CD4-positive, alpha-beta T cell treated with Interleukin-15 for 1 hour (primary cell): ENCODE measurements around the gene MAP2K7.
"Not testable (repeated sequence)": the region's sequence is repeated elsewhere in the genome, so short reads cannot be mapped to it uniquely, and the experiment has no call there.

Experiments
- DNase-seq: peaks from one replicate; pipeline ENCODE4 v3.0.0-alpha.2; 2020

MAP2K7 gene

GRCh38 chr19:7932276-7932929, 28.7 kb downstream of the MAP2K7 start:
- no peak for DNase-seq

- no peak for DNase-seq
Observed at GRCh38 chr19:7932930-7933300, 29.2 kb downstream of the MAP2K7 start.

GRCh38 chr19:7933411-7933810, 29.7 kb downstream of the MAP2K7 start:
- no peak for DNase-seq

- no peak for DNase-seq
Observed at GRCh38 chr19:7933828-7934725, 30.4 kb downstream of the MAP2K7 start.

GRCh38 chr19:7934766-7935165, 31.1 kb downstream of the MAP2K7 start:
- no peak for DNase-seq

GRCh38 chr19:7940841-7941240, 37.2 kb downstream of the MAP2K7 start:
- DNase-seq = no peak

- no peak for DNase-seq
Observed at GRCh38 chr19:7941895-7942596, 38.4 kb downstream of the MAP2K7 start.

GRCh38 chr19:7942981-7943443, 39.3 kb downstream of the MAP2K7 start:
- DNase-seq = no peak

GRCh38 chr19:7943444-7944176, 39.9 kb downstream of the MAP2K7 start, which contains the start of gene TIMM44:
TSS of gene TIMM44 (minus strand) at chr19:7943666. CDS start at chr19:7943651, 15 bp downstream.
- DNase-seq = peak; percentile 99

GRCh38 chr19:7944177-7944761, 40.6 kb downstream of the MAP2K7 start:
- peak; percentile 85 for DNase-seq

GRCh38 chr19:7947939-7948338, 44.3 kb downstream of the MAP2K7 start:
- DNase-seq = no peak

GRCh38 chr19:7953060-7953459, 49.4 kb downstream of the MAP2K7 start:
- DNase-seq = no peak

- no peak for DNase-seq
Observed at GRCh38 chr19:7953576-7953975, 49.9 kb downstream of the MAP2K7 start.

- no peak for DNase-seq
Observed at GRCh38 chr19:7955696-7956095, 52.0 kb downstream of the MAP2K7 start.

- no peak for DNase-seq
Observed at GRCh38 chr19:7959211-7959610, 55.5 kb downstream of the MAP2K7 start.

- DNase-seq = not testable (repeated sequence)
Observed at GRCh38 chr19:7961082-7961481, 57.4 kb downstream of the MAP2K7 start.

- no peak for DNase-seq
Observed at GRCh38 chr19:7961920-7962626, 58.4 kb downstream of the MAP2K7 start.

GRCh38 chr19:7962644-7963268, 59.1 kb downstream of the MAP2K7 start:
- DNase-seq = no peak

GRCh38 chr19:7963566-7963965, 59.9 kb downstream of the MAP2K7 start:
- no peak for DNase-seq
